GM12874 (cell line): Measurements from ENCODE around the gene CLDN2.

Source experiments
- CTCF ChIP-seq: IDR thresholded peaks from 2 replicates; pipeline ENCODE4 v1.5.1; 2011; ENCODE audit warnings: low read depth, mild to moderate bottlenecking, control low read depth, low read length, moderate library complexity; ENCODE audit not compliant: insufficient read depth

CLDN2 gene

GRCh38 chrX:106903291-106903824 is 16.8 kb upstream of the CLDN2 start, which contains the start of gene RIPPLY1:
Gene RIPPLY1 (minus strand): TSS chrX:106903341. CDS start chrX:106903287, 54 bp downstream.
- no peak for TF ChIP-seq CTCF

GRCh38 chrX:106903856-106904528 is 16.2 kb upstream of the CLDN2 start:
- no peak for TF ChIP-seq CTCF

- TF ChIP-seq CTCF = no peak
These were observed 15.0 kb upstream of the CLDN2 start for GRCh38 chrX:106905064-106905708.

- no peak for TF ChIP-seq CTCF
These were observed 13.8 kb upstream of the CLDN2 start for GRCh38 chrX:106906361-106906760.

GRCh38 chrX:106912864-106913263 is 7.3 kb upstream of the CLDN2 start:
- no peak for TF ChIP-seq CTCF

GRCh38 chrX:106917830-106918500 is 2.2 kb upstream of the CLDN2 start:
- TF ChIP-seq CTCF = no peak

GRCh38 chrX:106921637-106922036 is 1.4 kb downstream of the CLDN2 start:
- no peak for TF ChIP-seq CTCF
